Gastrocnemius medialis (tissue), 4 donors: Measurements from ENCODE around the gene FIZ1. TPM values are rescaled to one million over a fixed set of nuclear protein-coding genes. Genes with fewer than 3 reads are reported as not detected.

Experiments used
- ATAC-seq, 2 donors: fragments of 150-250 bp; one replicate each; pipeline ENCODE4 v1.9.1; 2016
- DNase-seq, 2 donors: peaks; one replicate each; pipeline ENCODE4 v3.0.0-alpha.2; 2019
- H3K27ac ChIP-seq, 4 donors: fragments of 200-600 bp; sonication (generic); 1 replicate in 1 of 4; 2 replicates in 3 of 4; pipeline ENCODE4 v1.5.1; 2016 to 2018; ENCODE audit warnings: mild to moderate bottlenecking in 2 of 4, moderate library complexity in 1 of 4
- H3K27me3 ChIP-seq, 3 donors: fragments of 200-600 bp; sonication (generic) in 2 of 3; 1 replicate in 1 of 3; 2 replicates in 2 of 3; pipeline versions ENCODE4 v1.5.1 to v1.6.0; 2016 to 2019; ENCODE audit warnings: mild to moderate bottlenecking in 1 of 3, moderate library complexity in 1 of 3
- H3K36me3 ChIP-seq, 2 donors: fragments of 200-600 bp; sonication (generic) in 1 of 2; one replicate each; pipeline ENCODE4 v1.5.1; 2017 to 2018
- H3K4me1 ChIP-seq, 2 donors: fragments of 200-600 bp; sonication (generic) in 1 of 2; one replicate each; pipeline ENCODE4 v1.5.1; 2016 to 2017; ENCODE audit warnings: mild to moderate bottlenecking in 2 of 2
- H3K4me3 ChIP-seq, 4 donors: fragments of 200-600 bp; sonication (generic) in 3 of 4; 1 replicate in 1 of 4; 2 replicates in 3 of 4; pipeline ENCODE4 v1.5.1; 2016 to 2019; ENCODE audit warnings: mild to moderate bottlenecking in 2 of 4
- H3K9me3 ChIP-seq, 3 donors: fragments of 200-600 bp; sonication (generic) in 2 of 3; 1 replicate in 1 of 3; 2 replicates in 2 of 3; pipeline ENCODE4 v1.5.1; 2016 to 2019
- POLR2A ChIP-seq, 2 donors: fragments of 450-650 bp; IDR thresholded peaks; one replicate each; pipeline ENCODE4 v1.6.1; 2017; ENCODE audit warnings: antibody characterized with exemption in 2 of 2, mild to moderate bottlenecking in 2 of 2, moderate library complexity in 2 of 2
- in situ Hi-C, 4 donors: fragments of 200-750 bp; cut with MboI; loops; one replicate each; pipeline versions ENCODE4 v1.15.0 to v1.8.0; 2017; ENCODE audit warnings: low sequenced_read_pairs in 4 of 4
- intact Hi-C: fragments of 100-400 bp; cut with DNase I; formaldehyde crosslinking; loops from one replicate; pipeline ENCODE4 v1.15.1; 2023; ENCODE audit warnings: low total_unique reads
- total RNA-seq, 4 donors: library from RNA; depleted of rRNA; stranded (reverse); fragments of >200 nt; gene quantifications; one replicate each; pipeline versions ENCODE4 v1.1.0 to v1.2.3, GENCODE V29; 2016
- TF ChIP-seq, protein P1 (sequence below), 5 experiments: fragments of 450-650 bp in 3 of 5; fragments of 200-600 bp in 2 of 5; sonication (generic) in 2 of 5; IDR thresholded peaks in 4 of 5; conservative IDR thresholded peaks in 1 of 5; 1 replicate in 4 of 5; 2 replicates in 1 of 5; pipeline ENCODE4 v1.5.1; 2016 to 2019; ENCODE audit warnings: antibody characterized with exemption in 5 of 5, mild to moderate bottlenecking in 3 of 5, moderate library complexity in 3 of 5

Gene FIZ1
- total RNA-seq, 4 donors from 2014 or later = 6.8 to 11.2 (median 7.4) TPM

DNA sequence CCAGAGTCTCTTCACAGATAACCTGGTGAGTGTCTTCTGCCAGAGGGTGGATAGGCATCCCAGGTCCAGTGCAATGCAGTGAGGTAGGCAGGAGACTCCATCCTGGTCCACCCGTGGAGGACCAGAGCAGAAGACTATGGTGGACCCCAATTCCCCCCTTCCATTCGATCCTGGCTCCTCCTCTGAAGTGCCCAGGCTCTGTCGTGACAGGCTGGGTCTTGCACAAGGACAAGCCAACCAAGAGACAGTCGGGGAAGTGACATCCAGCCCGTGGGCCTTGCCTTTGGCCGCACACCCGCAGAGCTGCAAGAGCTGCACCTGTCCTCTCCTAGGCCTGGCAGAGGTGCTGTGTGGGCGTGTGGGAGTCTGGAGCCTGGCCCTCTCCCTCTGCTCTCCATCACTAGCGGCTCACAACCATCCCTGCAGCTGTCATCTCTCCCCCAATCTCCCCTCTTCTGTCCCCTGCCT, 21.9 kb upstream of the FIZ1 start:
- peak in 1 of 2 donors; percentile 81 for DNase-seq
- Histone ChIP-seq H3K27me3 (no peaks in the 10 kb centered on the region), H3K9me3 (no peaks in the 10 kb centered on the region), H3K27ac (peak overlapping the region; percentile 97 to 99 (median 98)), H3K4me1 (peaks cover 39 to 46% of the 10 kb centered on the region in 2 donors), H3K4me3 (no peak overlapping the region), H3K36me3 (peaks cover 0 to 23% of the 10 kb centered on the region in 2 donors)
- ATAC-seq = no peak
- in situ Hi-C loops (no loop called here), intact Hi-C loops (loop anchor here (5.0 kb wide), 1 partner anchor 214 kb away; the partner anchor contains the start of gene UBE2S)
- no peak for TF ChIP-seq POLR2A (IDR thresholded peaks at IDR 0.05)
- TF ChIP-seq, protein P1, sequence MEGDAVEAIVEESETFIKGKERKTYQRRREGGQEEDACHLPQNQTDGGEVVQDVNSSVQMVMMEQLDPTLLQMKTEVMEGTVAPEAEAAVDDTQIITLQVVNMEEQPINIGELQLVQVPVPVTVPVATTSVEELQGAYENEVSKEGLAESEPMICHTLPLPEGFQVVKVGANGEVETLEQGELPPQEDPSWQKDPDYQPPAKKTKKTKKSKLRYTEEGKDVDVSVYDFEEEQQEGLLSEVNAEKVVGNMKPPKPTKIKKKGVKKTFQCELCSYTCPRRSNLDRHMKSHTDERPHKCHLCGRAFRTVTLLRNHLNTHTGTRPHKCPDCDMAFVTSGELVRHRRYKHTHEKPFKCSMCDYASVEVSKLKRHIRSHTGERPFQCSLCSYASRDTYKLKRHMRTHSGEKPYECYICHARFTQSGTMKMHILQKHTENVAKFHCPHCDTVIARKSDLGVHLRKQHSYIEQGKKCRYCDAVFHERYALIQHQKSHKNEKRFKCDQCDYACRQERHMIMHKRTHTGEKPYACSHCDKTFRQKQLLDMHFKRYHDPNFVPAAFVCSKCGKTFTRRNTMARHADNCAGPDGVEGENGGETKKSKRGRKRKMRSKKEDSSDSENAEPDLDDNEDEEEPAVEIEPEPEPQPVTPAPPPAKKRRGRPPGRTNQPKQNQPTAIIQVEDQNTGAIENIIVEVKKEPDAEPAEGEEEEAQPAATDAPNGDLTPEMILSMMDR (IDR thresholded peaks at IDR 0.05 in 4 of 5, conservative IDR thresholded peaks at IDR 0.05 in 1 of 5) = no peak

DNA sequence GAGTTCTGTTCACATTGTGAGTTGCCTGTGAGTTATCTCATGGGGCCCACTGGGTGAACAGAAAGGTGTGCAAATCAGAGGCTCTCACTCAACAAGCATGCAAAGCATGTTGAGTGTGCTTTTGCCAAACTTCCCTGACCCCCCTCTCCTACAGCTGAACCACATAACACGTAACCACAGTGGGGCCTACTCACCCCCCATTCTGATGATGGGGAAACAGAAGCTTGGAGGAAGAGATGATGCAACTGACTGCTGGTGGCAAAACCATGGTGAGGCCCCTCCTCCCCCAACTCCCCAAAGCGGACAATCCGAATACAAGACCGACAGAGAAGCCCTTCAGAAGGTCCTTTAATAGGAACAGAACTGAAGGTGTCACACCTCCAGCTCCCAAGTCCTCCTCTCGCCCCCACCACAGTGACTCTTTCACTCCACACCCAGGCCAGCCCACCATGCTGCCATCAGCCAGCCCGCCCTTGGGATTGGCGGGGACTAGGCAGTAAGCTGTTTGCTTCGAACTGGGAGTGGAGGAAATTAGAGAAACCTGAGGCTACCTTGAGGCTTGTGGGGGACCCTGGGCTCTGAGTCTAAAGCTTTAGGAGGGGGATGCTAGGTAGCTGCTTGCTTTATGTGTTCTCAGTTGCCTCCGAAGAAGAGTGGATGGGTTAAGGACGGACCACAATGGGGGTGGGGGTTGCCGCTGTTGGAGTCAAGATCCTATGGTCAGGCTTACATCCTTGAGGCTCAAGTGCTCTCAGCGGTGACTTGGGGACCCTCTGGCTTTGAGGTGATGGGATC, 21.3 kb upstream of the FIZ1 start:
- Histone ChIP-seq H3K36me3 (peaks cover 0 to 26% of the 10 kb centered on the region in 2 donors), H3K27ac (peak overlapping the region; percentile 97 to 99 (median 98)), H3K9me3 (no peaks in the 10 kb centered on the region), H3K4me3 (no peak overlapping the region), H3K4me1 (peaks cover 39 to 46% of the 10 kb centered on the region in 2 donors), H3K27me3 (no peaks in the 10 kb centered on the region)
- intact Hi-C loops (loop anchor here (5.0 kb wide), 1 partner anchor 213 kb away; the partner anchor contains the start of gene UBE2S), in situ Hi-C loops (no loop called here)
- DNase-seq (no peak), ATAC-seq (no peak)
- TF ChIP-seq, protein P1 (IDR thresholded peaks at IDR 0.05 in 4 of 5, conservative IDR thresholded peaks at IDR 0.05 in 1 of 5) = no peak
- TF ChIP-seq POLR2A (IDR thresholded peaks at IDR 0.05) = no peak

DNA sequence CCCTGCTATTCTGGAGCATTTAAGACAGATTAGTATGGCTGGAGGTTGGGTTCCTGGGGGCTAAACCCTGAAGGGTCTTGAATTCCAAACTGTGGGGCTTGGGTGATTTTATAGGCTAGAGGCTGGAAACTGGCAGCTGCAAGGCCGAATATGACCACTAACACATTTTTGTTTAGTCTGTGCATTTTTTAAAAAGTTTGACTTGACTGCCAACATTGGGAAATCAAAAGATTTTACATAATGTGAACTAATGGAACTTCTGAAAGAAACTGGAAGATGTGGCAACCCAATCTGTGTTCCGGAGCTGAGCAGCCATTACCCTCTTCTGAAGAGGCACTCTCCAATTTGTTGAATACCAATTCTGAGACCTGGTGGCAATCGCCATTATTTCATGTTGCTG, 20.0 kb upstream of the FIZ1 start:
- H3K4me3 ChIP-seq = no peak overlapping the region
- H3K36me3 ChIP-seq = peaks cover 0 to 26% of the 10 kb centered on the region in 2 donors
- intact Hi-C loops (no loop called here), in situ Hi-C loops (no loop called here)
- TF ChIP-seq, protein P1 (IDR thresholded peaks at IDR 0.05 in 4 of 5, conservative IDR thresholded peaks at IDR 0.05 in 1 of 5) = no peak
- TF ChIP-seq POLR2A (IDR thresholded peaks at IDR 0.05) = no peak
- ATAC-seq = no peak
- H3K27ac ChIP-seq = peak overlapping the region; percentile 31 to 99 (median 98)
- peaks cover 32 to 40% of the 10 kb centered on the region in 2 donors for H3K4me1 ChIP-seq
- H3K9me3 ChIP-seq = no peaks in the 10 kb centered on the region
- H3K27me3 ChIP-seq = no peaks in the 10 kb centered on the region
- no peak for DNase-seq

DNA sequence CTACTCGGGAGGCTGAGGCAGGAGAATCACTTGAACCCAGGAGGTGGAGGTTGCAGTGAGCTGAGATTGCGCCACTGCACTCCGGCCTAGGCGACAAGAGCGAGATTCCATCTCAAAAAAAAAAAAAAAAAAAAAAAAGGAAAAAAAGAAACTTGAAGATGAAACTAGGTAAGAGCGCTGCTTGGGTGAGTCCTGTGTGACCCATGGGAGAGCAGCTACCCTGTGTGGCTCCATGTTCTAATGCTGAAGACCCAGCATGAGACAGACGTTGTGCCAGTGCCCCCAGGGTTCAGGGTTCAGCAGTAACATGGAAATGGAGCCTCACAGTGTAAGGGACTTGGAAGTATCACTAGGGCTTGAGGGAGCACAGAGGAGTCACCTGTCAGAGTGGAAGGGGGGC, 19.1 kb upstream of the FIZ1 start:
- ATAC-seq = no peak
- peaks cover 0 to 26% of the 10 kb centered on the region in 2 donors for H3K36me3 ChIP-seq

More for the DNA sequence above, 19.1 kb upstream of the FIZ1 start:
- TF ChIP-seq, protein P1 (IDR thresholded peaks at IDR 0.05 in 4 of 5, conservative IDR thresholded peaks at IDR 0.05 in 1 of 5) = no peak
- no peak for TF ChIP-seq POLR2A (IDR thresholded peaks at IDR 0.05)
- Histone ChIP-seq H3K9me3 (no peaks in the 10 kb centered on the region), H3K4me3 (no peak overlapping the region), H3K27me3 (no peaks in the 10 kb centered on the region), H3K27ac (peak overlapping the region; percentile 31 to 99 (median 98)), H3K4me1 (peaks cover 27 to 38% of the 10 kb centered on the region in 2 donors)
- DNase-seq = no peak
- intact Hi-C loops = no loop called here
- in situ Hi-C loops = no loop called here
